Nephron progenitor cell (in vitro differentiated cells): ENCODE data around the gene PEX11G.

Source experiments
- DNase-seq: peaks from one replicate; pipeline ENCODE4 v3.0.0; 2021
- H3K27ac Mint-ChIP-seq: 2 replicates; pipeline ENCODE4 v1.8.0; 2021; ENCODE audit warnings: mild to moderate bottlenecking, moderate library complexity, mixed read lengths
- H3K27me3 Mint-ChIP-seq: 2 replicates; pipeline ENCODE4 v1.8.0; 2021; ENCODE audit warnings: mild to moderate bottlenecking, low read depth, mixed read lengths; ENCODE audit not compliant: poor library complexity
- H3K36me3 Mint-ChIP-seq: 2 replicates; pipeline ENCODE4 v1.8.0; 2021; ENCODE audit warnings: low read depth, mixed read lengths
- H3K4me1 Mint-ChIP-seq: 2 replicates; pipeline ENCODE4 v1.8.0; 2021; ENCODE audit warnings: mixed read lengths
- H3K4me3 Mint-ChIP-seq: 2 replicates; pipeline ENCODE4 v1.8.0; 2021; ENCODE audit warnings: mild to moderate bottlenecking, moderate library complexity, mixed read lengths
- H3K9me3 Mint-ChIP-seq: 2 replicates; pipeline ENCODE4 v1.8.0; 2021; ENCODE audit warnings: mild to moderate bottlenecking, moderate library complexity, mixed read lengths
- TF ChIP-seq, protein P1 (sequence below): fragments of 200-600 bp; sonication (generic); IDR thresholded peaks from 2 replicates; pipeline ENCODE4 v1.5.0; 2021; ENCODE audit warnings: antibody characterized with exemption

The PEX11G gene

DNA sequence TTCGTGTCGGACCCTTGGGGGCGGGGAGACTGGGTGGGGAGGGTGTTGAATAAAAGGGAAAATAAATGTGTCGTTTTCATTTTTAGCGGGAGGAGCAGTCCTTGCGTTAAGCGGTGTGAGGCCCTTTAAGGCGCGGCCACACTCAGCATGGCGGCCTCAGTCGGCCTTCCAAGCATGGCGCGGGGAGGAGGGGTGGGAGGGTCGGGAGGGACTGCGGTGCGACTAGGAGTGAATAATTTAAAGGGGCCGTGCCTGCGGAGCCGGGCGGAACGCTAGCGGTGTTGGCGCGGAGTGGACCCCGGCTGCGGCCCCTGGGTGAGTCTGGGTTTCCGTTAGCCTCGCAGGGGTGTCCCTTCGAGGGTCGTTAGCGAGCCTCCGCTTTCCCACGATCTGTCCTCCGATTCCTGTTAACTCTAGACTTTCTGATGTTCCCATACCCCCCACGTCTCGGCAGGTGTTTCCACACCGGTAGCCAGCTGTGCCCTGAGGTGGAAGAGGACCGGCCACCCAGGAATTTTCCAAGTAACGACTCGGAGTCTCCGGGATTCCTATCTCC lies 45.2 kb upstream of the PEX11G start:
- Mint-ChIP-seq H3K9me3 (no peaks in the 10 kb centered on the region), H3K27me3 (peaks cover 4% of the 10 kb centered on the region), H3K27ac (peak overlapping the region; percentile 97), H3K36me3 (peaks cover 11% of the 10 kb centered on the region), H3K4me3 (peak overlapping the region; percentile 94), H3K4me1 (peaks cover 16% of the 10 kb centered on the region)
- TF ChIP-seq, protein P1, sequence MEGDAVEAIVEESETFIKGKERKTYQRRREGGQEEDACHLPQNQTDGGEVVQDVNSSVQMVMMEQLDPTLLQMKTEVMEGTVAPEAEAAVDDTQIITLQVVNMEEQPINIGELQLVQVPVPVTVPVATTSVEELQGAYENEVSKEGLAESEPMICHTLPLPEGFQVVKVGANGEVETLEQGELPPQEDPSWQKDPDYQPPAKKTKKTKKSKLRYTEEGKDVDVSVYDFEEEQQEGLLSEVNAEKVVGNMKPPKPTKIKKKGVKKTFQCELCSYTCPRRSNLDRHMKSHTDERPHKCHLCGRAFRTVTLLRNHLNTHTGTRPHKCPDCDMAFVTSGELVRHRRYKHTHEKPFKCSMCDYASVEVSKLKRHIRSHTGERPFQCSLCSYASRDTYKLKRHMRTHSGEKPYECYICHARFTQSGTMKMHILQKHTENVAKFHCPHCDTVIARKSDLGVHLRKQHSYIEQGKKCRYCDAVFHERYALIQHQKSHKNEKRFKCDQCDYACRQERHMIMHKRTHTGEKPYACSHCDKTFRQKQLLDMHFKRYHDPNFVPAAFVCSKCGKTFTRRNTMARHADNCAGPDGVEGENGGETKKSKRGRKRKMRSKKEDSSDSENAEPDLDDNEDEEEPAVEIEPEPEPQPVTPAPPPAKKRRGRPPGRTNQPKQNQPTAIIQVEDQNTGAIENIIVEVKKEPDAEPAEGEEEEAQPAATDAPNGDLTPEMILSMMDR = no peak
- DNase-seq = peak; percentile 80

DNA sequence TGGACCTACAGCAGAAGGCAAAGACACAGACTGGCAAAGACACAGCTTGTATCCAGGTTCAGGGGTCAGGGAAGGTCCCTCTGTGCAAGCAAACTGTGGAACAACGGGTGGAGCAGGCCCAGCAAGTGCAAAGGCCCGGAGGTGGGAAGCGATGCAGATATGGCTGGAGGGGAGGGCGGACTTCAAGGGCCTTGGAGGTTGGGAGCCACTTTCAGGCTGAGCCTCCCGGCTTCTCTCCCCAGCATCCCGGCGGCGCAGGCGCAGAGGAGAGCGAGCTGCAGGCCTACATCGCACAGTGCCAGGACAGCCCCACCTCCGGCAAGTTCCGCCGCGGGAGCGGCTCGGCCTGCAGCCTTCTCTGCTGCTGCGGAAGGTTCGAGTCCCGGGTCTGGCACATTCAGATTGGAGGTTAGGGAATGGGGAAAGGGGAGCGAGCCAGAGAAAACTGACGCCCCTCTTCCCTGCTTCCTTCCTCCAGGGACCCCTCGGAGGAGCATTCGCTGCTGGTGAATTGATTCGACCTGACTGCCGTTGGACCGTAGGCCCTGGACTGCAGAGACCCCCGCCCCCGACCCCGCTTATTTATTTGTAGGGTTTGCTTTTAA lies 44.5 kb upstream of the PEX11G start:
- no peak for DNase-seq
- Mint-ChIP-seq H3K4me3 (peak overlapping the region; percentile 94), H3K27me3 (peaks cover 4% of the 10 kb centered on the region), H3K36me3 (peaks cover 5% of the 10 kb centered on the region), H3K9me3 (no peaks in the 10 kb centered on the region), H3K4me1 (peaks cover 16% of the 10 kb centered on the region), H3K27ac (no peak overlapping the region)
- TF ChIP-seq, protein P1 = no peak

DNA sequence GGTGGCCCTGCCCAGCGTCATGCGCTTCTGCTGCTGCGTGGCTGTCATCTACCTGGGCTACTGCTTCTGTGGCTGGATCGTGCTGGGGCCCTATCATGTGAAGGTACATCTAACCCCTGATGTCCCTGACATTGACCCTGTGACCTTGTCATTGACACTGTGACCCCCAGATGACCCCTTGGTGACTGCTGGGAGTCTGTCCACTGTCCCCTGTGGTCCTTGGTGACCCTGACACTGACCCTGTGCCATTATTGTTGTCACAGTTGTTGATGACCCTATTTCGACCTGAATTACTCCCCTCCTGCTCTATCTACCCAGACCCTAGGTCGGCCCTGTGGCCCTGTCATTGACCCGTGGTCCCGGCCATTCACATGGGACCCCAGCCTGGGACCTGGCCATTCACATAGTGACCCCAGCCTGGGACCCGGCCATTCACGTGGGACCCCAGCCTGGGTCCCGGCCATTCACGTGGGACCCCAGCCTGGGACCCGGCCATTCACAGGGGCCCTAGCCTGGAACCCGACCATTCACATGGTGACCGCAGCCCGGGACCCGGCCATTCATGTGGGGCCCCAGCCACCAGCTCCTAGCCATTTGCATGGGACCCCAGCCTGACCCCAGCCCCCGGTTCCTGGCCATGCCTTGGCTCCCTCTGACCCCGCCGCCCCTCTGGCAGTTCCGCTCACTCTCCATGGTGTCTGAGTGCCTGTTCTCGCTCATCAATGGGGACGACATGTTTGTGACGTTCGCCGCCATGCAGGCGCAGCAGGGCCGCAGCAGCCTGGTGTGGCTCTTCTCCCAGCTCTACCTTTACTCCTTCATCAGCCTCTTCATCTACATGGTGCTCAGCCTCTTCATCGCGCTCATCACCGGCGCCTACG lies 41.0 kb upstream of the PEX11G start:
- peaks cover 4% of the 10 kb centered on the region for H3K36me3 Mint-ChIP-seq
- H3K27me3 Mint-ChIP-seq = peaks cover 4% of the 10 kb centered on the region
- no peak overlapping the region for H3K4me3 Mint-ChIP-seq
- TF ChIP-seq, protein P1 = no peak
- no peaks in the 10 kb centered on the region for H3K9me3 Mint-ChIP-seq
- no peak overlapping the region for H3K27ac Mint-ChIP-seq
- H3K4me1 Mint-ChIP-seq = peaks cover 6% of the 10 kb centered on the region
- DNase-seq = no peak

DNA sequence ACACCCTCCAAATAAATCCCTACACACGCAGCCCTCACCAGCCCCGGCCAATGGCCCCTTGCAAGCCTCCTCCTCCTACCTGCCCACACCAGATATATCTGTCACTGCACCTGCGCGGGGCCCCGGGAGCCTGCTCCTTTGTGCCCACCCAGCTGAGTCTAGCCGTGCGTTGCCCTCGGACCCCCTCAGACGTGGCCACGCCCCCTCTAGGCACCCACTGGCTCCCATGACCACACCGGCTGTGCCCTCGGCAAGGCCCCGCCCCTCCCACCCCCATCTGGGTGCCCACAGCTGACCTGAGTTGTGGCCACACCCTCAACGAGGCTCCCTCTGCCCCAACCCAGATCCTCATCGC lies 40.4 kb upstream of the PEX11G start:
- Mint-ChIP-seq H3K36me3 (peaks cover 4% of the 10 kb centered on the region), H3K4me3 (no peak overlapping the region), H3K27me3 (peaks cover 1% of the 10 kb centered on the region)

DNA sequence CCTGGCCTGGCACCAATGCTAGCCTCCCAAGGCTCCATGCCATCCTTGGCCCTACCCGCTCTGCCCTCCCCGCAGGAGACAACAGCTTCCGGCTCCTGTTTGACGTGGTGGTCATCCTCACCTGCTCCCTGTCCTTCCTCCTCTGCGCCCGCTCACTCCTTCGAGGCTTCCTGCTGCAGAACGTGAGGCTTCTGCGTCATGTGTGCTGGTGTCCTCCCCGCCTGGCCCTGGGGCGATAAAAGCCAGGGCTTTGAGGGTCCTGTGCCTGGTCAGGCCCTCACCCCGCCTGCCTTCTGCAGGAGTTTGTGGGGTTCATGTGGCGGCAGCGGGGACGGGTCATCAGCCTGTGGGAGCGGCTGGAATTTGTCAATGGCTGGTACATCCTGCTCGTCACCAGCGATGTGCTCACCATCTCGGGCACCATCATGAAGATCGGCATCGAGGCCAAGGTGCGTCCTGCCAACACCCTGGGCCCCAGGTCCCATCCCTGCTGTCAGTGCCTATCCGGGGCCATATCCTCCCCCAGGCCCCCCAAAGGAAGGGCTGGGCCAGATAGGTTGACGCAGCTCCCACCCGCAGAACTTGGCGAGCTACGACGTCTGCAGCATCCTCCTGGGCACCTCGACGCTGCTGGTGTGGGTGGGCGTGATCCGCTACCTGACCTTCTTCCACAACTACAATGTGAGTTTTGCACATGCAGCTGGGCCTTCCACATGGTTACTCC lies 39.8 kb upstream of the PEX11G start:
- Mint-ChIP-seq H3K27me3 (no peaks in the 10 kb centered on the region), H3K9me3 (no peaks in the 10 kb centered on the region), H3K4me1 (no peaks in the 10 kb centered on the region), H3K36me3 (peaks cover 4% of the 10 kb centered on the region), H3K27ac (no peak overlapping the region), H3K4me3 (no peak overlapping the region)
- DNase-seq = no peak
- TF ChIP-seq, protein P1 = no peak

More for the DNA sequence above, 40.4 kb upstream of the PEX11G start:
- DNase-seq = no peak
- Mint-ChIP-seq H3K4me1 (peaks cover 2% of the 10 kb centered on the region), H3K27ac (no peak overlapping the region), H3K9me3 (no peaks in the 10 kb centered on the region)
- TF ChIP-seq, protein P1 = no peak
